GM21367 (cell line): ENCODE data around the gene SPACDR.
"Not testable (repeated sequence)": the region's sequence is repeated elsewhere in the genome, so short reads cannot be mapped to it uniquely, and the experiment has no call there.

Source experiments
- ATAC-seq: cut with Tn5 transposase; IDR thresholded peaks from one replicate; pipeline ENCODE4 v1.9.1; 2021; ENCODE audit not compliant: unreplicated experiment

SPACDR gene, protein sequence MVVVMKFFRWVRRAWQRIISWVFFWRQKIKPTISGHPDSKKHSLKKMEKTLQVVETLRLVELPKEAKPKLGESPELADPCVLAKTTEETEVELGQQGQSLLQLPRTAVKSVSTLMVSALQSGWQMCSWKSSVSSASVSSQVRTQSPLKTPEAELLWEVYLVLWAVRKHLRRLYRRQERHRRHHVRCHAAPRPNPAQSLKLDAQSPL

DNA sequence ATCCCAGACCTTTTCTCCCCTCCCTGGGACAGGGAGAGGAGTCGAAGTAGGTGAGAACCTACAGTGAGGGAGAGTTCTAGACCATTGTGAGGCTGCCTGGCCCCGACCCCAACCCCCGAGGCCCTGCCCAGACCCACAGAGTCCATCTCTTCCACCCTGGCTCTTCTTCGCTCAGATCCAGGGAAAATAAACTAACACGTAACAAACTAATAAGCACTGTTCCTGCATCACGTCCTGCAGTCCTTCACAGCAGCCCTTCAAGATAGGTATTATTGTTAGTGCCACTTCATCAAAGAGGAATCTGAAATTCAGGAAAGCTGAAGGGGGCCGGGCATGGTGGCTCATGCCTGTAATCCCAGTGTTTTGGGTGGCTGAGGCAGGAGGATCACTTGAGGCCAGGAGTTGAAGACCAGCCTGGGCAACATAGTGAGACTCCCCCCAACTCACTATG, at the start of gene SPACDR:
Gene SPACDR (minus strand): TSS at position 51 of the 451 bp plus-strand sequence. CDS start 235 bp downstream, outside the sequence.
- no peak for ATAC-seq

GRCh38 chr7:100513212-100513810, 49.3 kb upstream of the SPACDR start:
- no peak for ATAC-seq

DNA sequence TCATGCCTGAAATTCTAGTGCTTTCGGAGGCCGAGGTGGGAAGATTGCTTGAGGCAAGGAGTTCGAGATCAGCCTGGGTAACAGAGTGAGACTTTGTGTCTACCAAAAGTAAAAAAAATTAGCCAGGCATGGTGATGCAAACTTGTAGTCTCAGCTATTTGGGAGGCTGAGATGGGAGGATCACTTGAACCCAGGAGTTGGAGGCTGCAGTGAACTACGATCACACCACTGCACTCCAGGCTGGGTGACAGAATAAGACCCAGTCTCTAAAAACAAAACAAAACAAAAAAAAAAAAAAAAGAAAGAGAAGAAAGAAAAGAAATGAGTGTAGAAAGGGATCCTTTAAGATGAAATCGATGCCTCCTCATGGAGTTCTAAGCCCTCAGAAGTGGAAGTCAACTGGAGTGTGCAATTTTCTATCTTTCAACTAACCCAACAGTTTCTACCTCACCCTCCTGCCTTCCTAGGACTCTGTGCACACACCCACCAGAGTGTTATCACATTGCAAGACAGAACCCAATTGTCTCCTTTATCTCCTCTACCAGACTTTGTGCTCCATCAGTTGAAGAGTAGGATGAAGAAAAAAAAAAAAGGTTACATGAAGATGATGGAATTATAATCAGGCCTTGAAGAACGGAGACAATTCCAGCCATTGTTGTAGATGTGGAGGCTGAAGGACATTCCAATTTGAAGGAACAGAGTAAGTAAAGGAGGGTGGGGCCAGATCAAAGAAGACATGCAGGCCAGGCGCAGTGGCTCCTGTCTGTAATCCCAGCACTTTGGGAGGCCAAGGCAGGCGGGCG, 46.6 kb upstream of the SPACDR start:
- ATAC-seq, result no peak

- ATAC-seq, result no peak
Measured at GRCh38 chr7:100509231-100509630, 45.2 kb upstream of the SPACDR start.

DNA sequence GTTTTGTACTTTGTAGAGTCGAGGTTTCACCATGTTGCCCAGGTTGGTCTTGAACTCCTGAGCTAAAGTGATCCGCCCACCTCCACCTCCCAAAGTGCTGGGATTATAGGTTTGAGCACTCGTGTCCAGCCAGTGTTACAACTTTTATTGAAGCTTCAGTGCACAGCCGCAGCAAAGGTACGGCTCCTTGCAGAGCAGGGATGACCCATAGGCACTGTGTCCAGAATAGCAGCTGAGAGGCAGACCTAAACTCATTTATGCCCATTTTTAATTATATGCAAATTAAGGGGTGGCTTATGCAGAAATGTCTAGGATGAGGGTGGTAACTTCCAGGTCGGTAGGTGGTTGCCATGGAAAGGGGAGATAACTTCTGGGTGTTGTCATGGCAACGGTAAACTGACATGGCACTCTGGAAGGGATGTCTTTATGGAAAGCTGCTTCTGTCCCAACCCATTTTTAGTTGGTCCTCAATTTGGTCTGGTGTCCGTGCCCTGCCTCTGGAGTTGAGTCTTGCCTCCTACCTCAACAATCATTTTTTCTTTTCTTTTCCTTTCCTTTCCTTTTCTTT, 42.4 kb upstream of the SPACDR start:
- ATAC-seq, result no peak

GRCh38 chr7:100504887-100505611, 41.0 kb upstream of the SPACDR start:
- ATAC-seq, result no peak

GRCh38 chr7:100504031-100504430, 40.0 kb upstream of the SPACDR start:
- ATAC-seq, result not testable (repeated sequence)

- ATAC-seq, result not testable (repeated sequence)
Measured at GRCh38 chr7:100500743-100501142, 36.7 kb upstream of the SPACDR start.

- no peak for ATAC-seq
Measured at GRCh38 chr7:100496509-100496908, 32.4 kb upstream of the SPACDR start.

GRCh38 chr7:100493476-100494264, 29.6 kb upstream of the SPACDR start:
- ATAC-seq, result no peak

DNA sequence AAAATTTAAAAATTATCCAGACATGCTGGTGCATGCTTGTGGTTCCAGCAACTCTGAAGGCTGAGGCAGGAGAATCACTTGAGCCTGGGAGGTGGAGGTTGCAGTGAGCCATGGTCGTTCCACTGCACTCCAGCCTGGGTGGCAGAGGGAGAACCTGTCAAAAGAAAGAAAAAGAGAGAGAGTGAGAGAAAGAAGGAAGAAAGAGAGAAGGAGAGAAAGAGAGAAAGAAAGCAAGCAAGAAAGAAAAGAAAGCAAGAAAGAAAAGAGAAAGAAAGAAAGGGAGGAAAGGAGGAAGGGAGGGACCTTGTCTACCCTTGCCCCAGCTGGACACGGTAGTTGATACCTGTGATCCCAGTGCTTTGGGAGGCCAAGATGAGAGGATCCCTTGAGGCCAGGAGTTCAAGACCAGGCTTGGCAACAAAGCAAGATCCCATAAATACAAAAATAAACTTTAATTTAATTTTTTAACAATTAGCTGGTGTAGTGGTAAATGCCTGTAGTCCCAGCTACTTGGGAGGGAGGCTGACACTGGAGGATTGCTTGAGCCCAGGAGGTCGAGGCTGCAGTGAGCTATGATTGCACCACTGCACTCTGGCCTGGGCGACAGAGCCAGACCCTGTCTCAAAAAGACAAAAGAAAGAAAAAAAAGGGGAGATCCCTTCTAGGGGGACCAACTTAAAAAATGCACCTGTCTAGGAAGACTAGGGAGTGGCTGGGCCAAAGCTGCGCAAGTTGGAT, 28.8 kb upstream of the SPACDR start:
- ATAC-seq, result no peak

- no peak for ATAC-seq
Measured at GRCh38 chr7:100491192-100491578, 27.1 kb upstream of the SPACDR start.

DNA sequence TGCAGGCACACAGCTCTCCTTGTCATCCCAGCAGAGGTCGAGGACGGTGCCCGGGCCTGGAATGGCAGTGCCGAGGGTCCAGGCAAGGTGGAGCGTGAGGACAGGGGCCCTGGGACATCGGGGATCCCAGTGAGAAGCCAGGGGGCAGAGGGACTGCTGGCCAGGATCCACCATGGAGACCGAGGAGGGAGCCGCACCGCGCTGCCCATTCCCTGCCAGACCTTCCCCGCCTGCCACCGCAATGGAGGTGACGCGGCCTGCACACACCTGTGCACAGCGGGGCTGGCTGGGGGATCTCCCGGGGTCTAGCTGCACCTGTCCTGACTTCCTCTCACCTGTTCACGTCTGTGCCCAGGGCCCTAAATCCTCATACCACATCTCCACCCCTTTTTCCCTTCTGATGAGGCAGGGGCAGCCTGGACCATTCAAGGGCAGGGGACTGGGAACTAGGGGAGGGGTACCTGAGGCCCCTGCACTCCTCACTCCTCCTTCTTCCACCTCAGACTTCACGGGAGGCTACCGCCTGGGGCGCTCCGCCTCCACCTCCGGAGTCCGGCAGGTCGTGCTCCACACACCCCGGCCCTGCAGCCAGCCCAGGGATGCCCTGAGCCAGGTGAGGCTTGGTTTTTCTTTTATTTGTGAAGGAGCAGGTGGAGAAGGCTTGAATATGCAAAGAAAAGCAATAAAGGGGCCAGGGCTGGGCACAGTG, 26.6 kb upstream of the SPACDR start:
- ATAC-seq, result no peak

DNA sequence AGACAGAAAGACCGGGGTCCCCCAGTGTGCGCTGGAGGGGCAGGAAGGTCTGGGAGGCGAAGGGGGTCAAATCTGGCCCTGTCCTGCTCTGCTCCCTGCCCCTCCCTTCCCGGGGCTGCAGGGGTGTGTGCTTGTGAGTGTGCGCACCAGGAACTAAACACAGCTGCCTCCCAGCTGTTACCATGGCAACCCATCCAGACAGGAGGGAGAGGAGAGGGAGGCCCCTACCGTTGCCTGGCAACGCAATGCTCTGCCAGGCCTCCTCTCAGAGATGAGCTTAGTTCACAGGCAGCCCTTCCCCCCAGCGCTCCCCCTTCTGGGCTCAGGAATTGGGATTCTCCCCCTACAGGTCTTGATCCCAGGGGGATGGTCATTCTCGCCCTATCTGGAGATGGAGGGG, 25.8 kb upstream of the SPACDR start:
- ATAC-seq, result no peak

DNA sequence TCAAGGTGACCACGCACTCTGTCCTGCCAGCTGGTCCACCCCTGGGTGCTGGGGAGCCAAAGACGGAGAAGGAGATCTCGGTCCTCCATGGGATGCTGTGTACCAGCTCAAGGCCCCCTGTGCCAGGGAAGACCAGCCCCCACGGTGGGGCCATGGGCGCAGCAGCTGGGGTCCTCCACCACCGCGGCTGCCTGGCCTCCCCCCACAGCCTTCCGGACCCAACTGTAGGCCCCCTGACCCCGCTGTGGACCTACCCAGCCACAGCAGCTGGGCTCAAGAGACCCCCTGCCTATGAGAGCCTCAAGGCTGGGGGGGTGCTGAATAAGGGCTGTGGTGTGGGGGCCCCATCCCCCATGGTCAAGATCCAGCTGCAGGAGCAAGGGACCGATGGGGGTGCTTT, 25.1 kb upstream of the SPACDR start:
- no peak for ATAC-seq

DNA sequence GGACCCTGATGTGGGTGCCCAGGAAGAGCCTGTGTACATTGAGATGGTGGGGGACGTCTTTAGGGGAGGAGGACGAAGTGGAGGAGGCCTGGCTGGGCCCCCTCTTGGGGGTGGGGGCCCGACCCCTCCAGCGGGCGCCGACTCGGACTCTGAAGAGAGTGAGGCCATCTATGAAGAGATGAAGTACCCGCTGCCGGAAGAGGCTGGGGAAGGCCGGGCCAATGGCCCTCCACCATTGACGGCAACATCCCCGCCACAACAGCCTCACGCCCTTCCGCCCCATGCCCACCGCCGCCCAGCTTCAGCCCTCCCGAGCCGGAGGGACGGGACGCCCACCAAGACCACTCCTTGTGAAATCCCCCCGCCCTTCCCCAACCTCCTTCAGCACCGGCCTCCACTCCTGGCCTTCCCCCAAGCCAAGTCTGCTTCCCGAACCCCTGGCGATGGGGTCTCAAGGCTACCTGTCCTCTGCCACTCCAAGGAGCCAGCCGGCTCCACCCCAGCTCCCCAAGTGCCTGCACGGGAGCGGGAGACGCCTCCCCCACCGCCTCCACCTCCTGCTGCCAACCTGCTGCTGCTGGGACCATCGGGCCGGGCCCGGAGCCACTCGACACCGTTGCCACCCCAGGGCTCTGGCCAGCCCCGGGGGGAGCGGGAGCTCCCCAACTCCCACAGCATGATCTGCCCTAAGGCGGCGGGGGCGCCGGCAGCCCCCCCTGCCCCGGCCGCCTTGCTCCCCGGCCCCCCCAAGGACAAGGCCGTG, 24.5 kb upstream of the SPACDR start:
- ATAC-seq, result no peak

DNA sequence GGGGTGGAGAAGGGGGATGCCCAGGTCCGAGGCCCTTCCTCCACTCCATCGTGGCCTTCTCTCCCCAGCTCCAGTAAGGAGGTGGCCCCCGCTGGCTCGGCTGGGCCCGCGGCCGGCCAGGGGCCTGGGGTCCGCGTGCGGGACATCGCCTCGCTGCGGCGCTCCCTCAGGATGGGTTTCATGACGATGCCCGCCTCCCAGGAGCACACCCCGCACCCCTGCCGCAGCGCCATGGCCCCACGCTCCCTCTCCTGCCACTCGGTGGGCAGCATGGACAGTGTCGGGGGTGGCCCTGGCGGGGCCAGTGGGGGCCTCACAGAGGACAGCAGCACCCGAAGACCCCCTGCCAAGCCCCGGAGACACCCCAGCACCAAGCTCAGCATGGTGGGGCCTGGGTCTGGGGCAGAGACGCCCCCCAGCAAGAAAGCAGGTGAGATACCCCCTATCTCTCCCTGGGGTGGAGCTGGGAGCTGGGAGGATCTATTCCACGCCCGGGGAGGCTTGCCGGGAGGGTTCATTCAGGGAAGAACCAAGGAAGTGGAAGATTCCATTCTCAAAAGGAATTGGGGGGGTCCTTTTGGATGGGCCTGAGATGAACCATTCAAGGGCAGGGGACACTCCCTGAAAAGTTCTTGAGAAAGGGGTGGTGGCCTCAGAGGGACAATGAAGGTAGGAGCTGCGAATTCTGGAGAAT, 22.8 kb upstream of the SPACDR start:
- no peak for ATAC-seq
